SK-N-SH treated with all-trans-retinoic acid at 6 μM for 48 hours (cell line): ENCODE measurements around the gene ANKS3.

ENCODE experiments used
- ATAC-seq: fragments of 200-7000 bp; cut with Tn5 transposase; 3 replicates; pipeline ENCODE4 v1.9.1; 2020; ENCODE audit warnings: mild to moderate bottlenecking, moderate library complexity
- ARNTL ChIP-seq: fragments of 450-650 bp; formaldehyde crosslinking; IDR thresholded peaks from 2 replicates; pipeline ENCODE4 v1.5.0; 2020; ENCODE audit warnings: low read depth, mild to moderate bottlenecking, moderate library complexity, borderline replicate concordance
- BACH2 ChIP-seq: fragments of 250-450 bp; sonication (Bioruptor Pico); IDR thresholded peaks from 2 replicates; pipeline ENCODE4 v1.9.0; 2021; ENCODE audit warnings: mild to moderate bottlenecking, borderline replicate concordance
- ESRRG ChIP-seq: fragments of 250-450 bp; sonication (Bioruptor Pico); IDR thresholded peaks from 2 replicates; pipeline ENCODE4 v1.6.1; 2021; ENCODE audit warnings: mild to moderate bottlenecking
- GLIS3 ChIP-seq: fragments of 250-450 bp; sonication (Bioruptor Pico); IDR thresholded peaks from 2 replicates; pipeline ENCODE4 v1.5.0; 2020; ENCODE audit warnings: mild to moderate bottlenecking, moderate library complexity
- ISL1 ChIP-seq: fragments of 250-450 bp; sonication (Bioruptor Pico); IDR thresholded peaks from 2 replicates; pipeline ENCODE4 v2.1.2; 2022; ENCODE audit warnings: mild to moderate bottlenecking, moderate library complexity
- OSR1 ChIP-seq: fragments of 250-450 bp; sonication (Bioruptor Pico); IDR thresholded peaks from 2 replicates; pipeline ENCODE4 v1.8.0; 2022; ENCODE audit warnings: moderate library complexity, mild to moderate bottlenecking, inconsistent platforms
- POU6F1 ChIP-seq: fragments of 250-450 bp; sonication (Bioruptor Pico); IDR thresholded peaks from 2 replicates; pipeline ENCODE4 v1.8.0; 2021; ENCODE audit warnings: low read depth, mild to moderate bottlenecking, moderate library complexity, borderline replicate concordance
- PPARA ChIP-seq: fragments of 250-450 bp; sonication (Bioruptor Pico); IDR thresholded peaks from 2 replicates; pipeline ENCODE4 v1.5.0; 2020; ENCODE audit warnings: mild to moderate bottlenecking, borderline replicate concordance
- RARB ChIP-seq: fragments of 250-450 bp; sonication (Bioruptor Pico); IDR thresholded peaks from 2 replicates; pipeline ENCODE4 v1.8.0; 2021; ENCODE audit warnings: mild to moderate bottlenecking, moderate library complexity
- SNAI2 ChIP-seq: fragments of 250-450 bp; sonication (Bioruptor Pico); IDR thresholded peaks from 2 replicates; pipeline ENCODE4 v1.5.0; 2020; ENCODE audit warnings: mild to moderate bottlenecking, moderate library complexity
- TCF4 ChIP-seq: fragments of 250-450 bp; sonication (Bioruptor Pico); IDR thresholded peaks from 2 replicates; pipeline ENCODE4 v1.8.0; 2021; ENCODE audit warnings: mild to moderate bottlenecking, moderate library complexity, borderline replicate concordance
- TSHZ2 ChIP-seq: fragments of 250-450 bp; sonication (Bioruptor Pico); IDR thresholded peaks from 2 replicates; pipeline ENCODE4 v1.5.0; 2020; ENCODE audit warnings: mild to moderate bottlenecking, moderate library complexity
- ZC3H10 ChIP-seq: fragments of 250-450 bp; sonication (Bioruptor Pico); IDR thresholded peaks from 2 replicates; pipeline ENCODE4 v1.5.1; 2021; ENCODE audit warnings: mild to moderate bottlenecking, moderate library complexity
- ZFP3 ChIP-seq: fragments of 250-450 bp; sonication (Bioruptor Pico); IDR thresholded peaks from 2 replicates; pipeline ENCODE4 v1.5.0; 2020; ENCODE audit warnings: mild to moderate bottlenecking, moderate library complexity
- ZNF565 ChIP-seq: fragments of 450-650 bp; formaldehyde crosslinking; conservative IDR thresholded peaks from 2 replicates; pipeline ENCODE4 v1.5.0; 2020; ENCODE audit warnings: low read depth, mild to moderate bottlenecking, moderate library complexity
- ZNF70 ChIP-seq: fragments of 450-650 bp; formaldehyde crosslinking; IDR thresholded peaks from 2 replicates; pipeline ENCODE4 v1.5.0; 2020; ENCODE audit warnings: mild to moderate bottlenecking, moderate library complexity
- ZNF8 ChIP-seq: fragments of 450-650 bp; formaldehyde crosslinking; IDR thresholded peaks from 2 replicates; pipeline ENCODE4 v1.5.0; 2020; ENCODE audit warnings: mild to moderate bottlenecking, moderate library complexity
- TF ChIP-seq, protein P1 (sequence below): fragments of 250-450 bp; sonication (Bioruptor Pico); IDR thresholded peaks from 2 replicates; pipeline ENCODE4 v1.5.1; 2020; ENCODE audit warnings: low read depth, mild to moderate bottlenecking, moderate library complexity
- TF ChIP-seq, protein P2 (sequence below): fragments of 250-450 bp; sonication (Bioruptor Pico); IDR thresholded peaks from 2 replicates; pipeline ENCODE4 v1.8.0; 2020; ENCODE audit warnings: mild to moderate bottlenecking, moderate library complexity, borderline replicate concordance
- TF ChIP-seq, protein P3 (sequence below): fragments of 250-450 bp; sonication (Bioruptor Pico); IDR thresholded peaks from 2 replicates; pipeline ENCODE4 v1.5.1; 2021; ENCODE audit warnings: mild to moderate bottlenecking, moderate library complexity

The ANKS3 gene

DNA sequence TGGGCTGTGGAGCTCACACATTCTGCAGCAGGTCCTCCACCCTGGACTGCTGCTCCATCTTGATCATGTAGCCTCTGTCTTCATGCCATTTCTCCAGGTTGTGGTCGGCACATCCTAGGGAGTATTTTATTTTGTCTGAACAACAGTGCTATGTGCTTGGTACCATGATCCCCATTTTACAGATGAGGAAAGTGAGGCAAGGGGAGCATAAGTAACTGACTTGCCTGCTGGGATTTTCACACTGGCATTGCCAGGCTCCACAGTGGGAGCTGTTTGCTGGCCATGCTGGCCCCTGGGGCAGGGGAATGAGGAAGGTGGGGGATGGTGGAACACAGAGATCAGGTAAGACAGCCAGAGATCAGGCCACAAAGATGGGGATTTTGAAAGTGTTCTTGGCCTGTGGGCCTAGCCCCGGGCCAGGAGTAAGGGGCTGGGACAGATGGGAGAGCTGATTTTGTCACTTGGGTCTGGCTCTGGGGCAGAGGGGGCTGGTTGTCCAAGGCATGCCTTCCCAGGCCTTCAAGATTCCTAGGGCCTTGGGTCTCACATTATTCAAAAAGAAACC, 42.2 kb upstream of the ANKS3 start:
- TF ChIP-seq ESRRG (no peak), ISL1 (CRISPR knock-in tag) (no peak)
- TF ChIP-seq, protein P1, sequence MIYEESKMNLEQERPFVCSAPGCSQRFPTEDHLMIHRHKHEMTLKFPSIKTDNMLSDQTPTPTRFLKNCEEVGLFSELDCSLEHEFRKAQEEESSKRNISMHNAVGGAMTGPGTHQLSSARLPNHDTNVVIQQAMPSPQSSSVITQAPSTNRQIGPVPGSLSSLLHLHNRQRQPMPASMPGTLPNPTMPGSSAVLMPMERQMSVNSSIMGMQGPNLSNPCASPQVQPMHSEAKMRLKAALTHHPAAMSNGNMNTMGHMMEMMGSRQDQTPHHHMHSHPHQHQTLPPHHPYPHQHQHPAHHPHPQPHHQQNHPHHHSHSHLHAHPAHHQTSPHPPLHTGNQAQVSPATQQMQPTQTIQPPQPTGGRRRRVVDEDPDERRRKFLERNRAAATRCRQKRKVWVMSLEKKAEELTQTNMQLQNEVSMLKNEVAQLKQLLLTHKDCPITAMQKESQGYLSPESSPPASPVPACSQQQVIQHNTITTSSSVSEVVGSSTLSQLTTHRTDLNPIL (CRISPR knock-in tag), result no peak
- ATAC-seq, result no peak

DNA sequence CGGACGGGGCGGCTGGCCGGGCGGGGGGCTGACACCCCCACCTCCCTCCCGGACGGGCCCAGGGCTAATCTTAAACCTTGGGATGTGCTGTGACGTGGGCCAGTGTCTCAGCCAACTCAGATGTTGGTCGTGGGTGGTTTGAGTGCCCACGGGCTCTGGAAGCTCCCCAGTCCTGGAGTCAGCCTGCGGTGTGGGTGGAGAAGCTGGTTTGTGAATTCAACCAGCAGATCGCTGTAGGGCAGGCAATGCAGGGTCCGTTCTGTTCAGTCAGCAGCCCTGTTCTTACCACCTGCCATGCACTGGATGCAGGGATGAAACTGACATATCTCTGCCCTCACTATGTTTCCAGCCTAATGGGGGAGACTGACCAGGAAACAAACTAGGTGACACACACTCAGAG, 40.9 kb upstream of the ANKS3 start:
- no peak for ATAC-seq
- TF ChIP-seq ZNF565, result no peak
- TF ChIP-seq, protein P1 (CRISPR knock-in tag), result no peak

- no peak for ATAC-seq
- TF ChIP-seq OSR1, result no peak
- TF ChIP-seq SNAI2 (CRISPR knock-in tag), result no peak
- no peak for TF ChIP-seq TSHZ2 (CRISPR knock-in tag)
- no peak for TF ChIP-seq ZFP3 (CRISPR knock-in tag)
- TF ChIP-seq, protein P2, sequence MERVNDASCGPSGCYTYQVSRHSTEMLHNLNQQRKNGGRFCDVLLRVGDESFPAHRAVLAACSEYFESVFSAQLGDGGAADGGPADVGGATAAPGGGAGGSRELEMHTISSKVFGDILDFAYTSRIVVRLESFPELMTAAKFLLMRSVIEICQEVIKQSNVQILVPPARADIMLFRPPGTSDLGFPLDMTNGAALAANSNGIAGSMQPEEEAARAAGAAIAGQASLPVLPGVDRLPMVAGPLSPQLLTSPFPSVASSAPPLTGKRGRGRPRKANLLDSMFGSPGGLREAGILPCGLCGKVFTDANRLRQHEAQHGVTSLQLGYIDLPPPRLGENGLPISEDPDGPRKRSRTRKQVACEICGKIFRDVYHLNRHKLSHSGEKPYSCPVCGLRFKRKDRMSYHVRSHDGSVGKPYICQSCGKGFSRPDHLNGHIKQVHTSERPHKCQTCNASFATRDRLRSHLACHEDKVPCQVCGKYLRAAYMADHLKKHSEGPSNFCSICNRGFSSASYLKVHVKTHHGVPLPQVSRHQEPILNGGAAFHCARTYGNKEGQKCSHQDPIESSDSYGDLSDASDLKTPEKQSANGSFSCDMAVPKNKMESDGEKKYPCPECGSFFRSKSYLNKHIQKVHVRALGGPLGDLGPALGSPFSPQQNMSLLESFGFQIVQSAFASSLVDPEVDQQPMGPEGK, result no peak
- TF ChIP-seq ZNF70, result no peak
- no peak for TF ChIP-seq PPARA (CRISPR knock-in tag)
- TF ChIP-seq, protein P1 (CRISPR knock-in tag), result no peak
- no peak for TF ChIP-seq ZC3H10 (CRISPR knock-in tag)
- no peak for TF ChIP-seq TCF4 (CRISPR knock-in tag)
- TF ChIP-seq ESRRG, result no peak
- TF ChIP-seq, protein P3, sequence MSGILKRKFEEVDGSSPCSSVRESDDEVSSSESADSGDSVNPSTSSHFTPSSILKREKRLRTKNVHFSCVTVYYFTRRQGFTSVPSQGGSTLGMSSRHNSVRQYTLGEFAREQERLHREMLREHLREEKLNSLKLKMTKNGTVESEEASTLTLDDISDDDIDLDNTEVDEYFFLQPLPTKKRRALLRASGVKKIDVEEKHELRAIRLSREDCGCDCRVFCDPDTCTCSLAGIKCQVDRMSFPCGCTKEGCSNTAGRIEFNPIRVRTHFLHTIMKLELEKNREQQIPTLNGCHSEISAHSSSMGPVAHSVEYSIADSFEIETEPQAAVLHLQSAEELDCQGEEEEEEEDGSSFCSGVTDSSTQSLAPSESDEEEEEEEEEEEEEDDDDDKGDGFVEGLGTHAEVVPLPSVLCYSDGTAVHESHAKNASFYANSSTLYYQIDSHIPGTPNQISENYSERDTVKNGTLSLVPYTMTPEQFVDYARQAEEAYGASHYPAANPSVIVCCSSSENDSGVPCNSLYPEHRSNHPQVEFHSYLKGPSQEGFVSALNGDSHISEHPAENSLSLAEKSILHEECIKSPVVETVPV (CRISPR knock-in tag), result no peak
- TF ChIP-seq GLIS3 (CRISPR knock-in tag), result no peak
- TF ChIP-seq BACH2, result no peak
- TF ChIP-seq ARNTL (CRISPR knock-in tag), result no peak
- no peak for TF ChIP-seq POU6F1 (CRISPR knock-in tag)
- no peak for TF ChIP-seq ZNF8 (CRISPR knock-in tag)
- TF ChIP-seq RARB (CRISPR knock-in tag), result no peak
These were observed 38.3 kb upstream of the ANKS3 start for GRCh38 chr16:4772351-4772750.
